Measurements from ENCODE around the gene OTOP3. TPM values are rescaled to one million over a fixed set of nuclear protein-coding genes. Genes with fewer than 3 reads are reported as not detected.

OTOP3 gene
- total and polyA plus RNA-seq, 2 donors (not counting 3 experiments of a cell fraction or from before 2014, with no cell fraction given), result not detected

DNA sequence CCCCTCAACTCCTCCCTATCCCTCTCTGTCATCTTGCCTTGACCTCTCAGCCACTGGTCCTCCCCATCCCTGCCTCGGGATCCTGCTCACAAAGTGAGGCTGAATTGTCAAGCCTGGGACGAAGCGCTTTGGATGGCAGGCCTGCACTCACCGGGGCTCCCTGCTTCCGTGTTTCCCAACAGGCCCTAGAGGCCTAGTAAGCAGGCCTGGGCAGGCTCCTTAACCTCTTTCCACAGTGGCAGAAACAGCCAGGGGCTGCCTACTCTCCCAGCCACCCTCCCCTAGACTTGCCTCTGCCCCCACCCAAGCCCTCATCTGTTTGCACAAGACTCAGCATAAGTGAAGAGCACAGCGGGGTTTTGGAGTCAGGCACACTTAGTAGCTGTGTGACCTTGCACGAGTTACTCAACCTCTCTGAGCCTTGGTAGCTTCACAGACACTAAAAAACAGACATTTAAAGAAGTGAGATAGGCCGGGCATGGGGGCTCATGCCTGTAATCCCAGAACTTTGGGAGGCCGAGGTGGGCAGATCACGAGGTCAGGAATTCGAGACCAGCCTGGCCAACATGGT is 37.2 kb upstream of the OTOP3 start:
- dilution Hi-C loops (cut with MboI; ENCODE audit: extremely low pct_ligation_motif_present, low sequenced_read_pairs), result no loop called here
- H3K27me3 ChIP-seq (ENCODE audit: control insufficient read depth in 2 of 2, insufficient read depth in 2 of 2, low read length in 2 of 2), result peaks cover 16 to 23% of the 10 kb centered on the region in 2 experiments
- H2AFZ ChIP-seq (ENCODE audit: low read depth, low read length), result no peak overlapping the region
- H3K9me3 ChIP-seq (replicated peaks; ENCODE audit: control insufficient read depth, insufficient read depth, low read length), result no peaks in the 10 kb centered on the region
- no TSS peak for BruUV-seq (replicated peaks)
- no peak for DNase-seq (ENCODE audit: low read depth, low spot score)
- intact Hi-C loops (cut with micrococcal nuclease), result no loop called here
- H3K27ac ChIP-seq (ENCODE audit: insufficient read depth, low read depth, low read length), result no peak overlapping the region
- H3K4me1 ChIP-seq (ENCODE audit: control insufficient read depth, extremely low read depth, insufficient read depth, low read length), result no peaks in the 10 kb centered on the region
- no peak overlapping the region for H3K4me2 ChIP-seq (ENCODE audit: insufficient read depth, low read length)
- TF ChIP-seq EZH2 (IDR thresholded peaks at IDR 0.05; ENCODE audit: borderline replicate concordance, low read depth, low read length, severe bottlenecking) (no peak), POLR2A (IDR thresholded peaks at IDR 0.05; ENCODE audit: low read depth, low read length) (no peak), FOS (IDR thresholded peaks at IDR 0.05; ENCODE audit: borderline replicate concordance, insufficient read depth, low read length) (no peak), POLR2AphosphoS5 (IDR thresholded peaks at IDR 0.05; ENCODE audit: insufficient read depth, low read depth, low read length) (no peak), CTCF (IDR thresholded peaks at IDR 0.05; ENCODE audit: extremely low read depth in 1 of 2, insufficient read depth in 1 of 2, low read depth in 1 of 2, low read length in 2 of 2) (no peak), JUN (IDR thresholded peaks at IDR 0.05; ENCODE audit: borderline replicate concordance, insufficient read depth, insufficient read length, low read depth) (no peak), MYC (IDR thresholded peaks at IDR 0.05; ENCODE audit: low read depth, low read length) (no peak), GATA2 (IDR thresholded peaks at IDR 0.05; ENCODE audit: insufficient read depth, insufficient read length, low read depth, low read length) (no peak)
- TF ChIP-seq, protein P1, sequence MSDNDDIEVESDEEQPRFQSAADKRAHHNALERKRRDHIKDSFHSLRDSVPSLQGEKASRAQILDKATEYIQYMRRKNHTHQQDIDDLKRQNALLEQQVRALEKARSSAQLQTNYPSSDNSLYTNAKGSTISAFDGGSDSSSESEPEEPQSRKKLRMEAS (IDR thresholded peaks at IDR 0.05; ENCODE audit: insufficient read depth, insufficient read length), result no peak
- no peaks in the 10 kb centered on the region for H3K9me1 ChIP-seq (replicated peaks; ENCODE audit: control insufficient read depth, extremely low read depth, insufficient read depth, low read length)
- ChIA-PET POLR2A (no interaction called here), CTCF (no interaction called here)
- no peaks in the 10 kb centered on the region for H3K36me3 ChIP-seq (ENCODE audit: control insufficient read depth in 2 of 2, extremely low read depth in 1 of 2, insufficient read depth in 2 of 2, low read length in 2 of 2)
- no peaks in the 10 kb centered on the region for H3K79me2 ChIP-seq (ENCODE audit: control insufficient read depth, insufficient read depth, low read length)
- FAIRE-seq, result no peak
- no peaks in the 10 kb centered on the region for H4K20me1 ChIP-seq (replicated peaks; ENCODE audit: control insufficient read depth, extremely low read depth, insufficient read depth, low read length)
- H3K9ac ChIP-seq (replicated peaks; ENCODE audit: extremely low read depth, insufficient read depth, low read length), result no peak overlapping the region
- H3K4me3 ChIP-seq (replicated peaks in 1 of 3; ENCODE audit: insufficient read depth in 1 of 3, low read depth in 1 of 3, low read length in 3 of 3), result no peak overlapping the region

Measured in endothelial cell of umbilical vein (primary cell).